Activated T-helper 9 cell treated with anti-CD3 and anti-CD28 coated beads, Interleukin-2, amount 50 U/mL, for 16 hours (primary cell): ENCODE data around the gene WFDC12.

Source experiments
- DNase-seq: peaks from one replicate; pipeline ENCODE4 v3.0.0-alpha.2; 2020; ENCODE audit warnings: low read depth

Gene WFDC12

DNA sequence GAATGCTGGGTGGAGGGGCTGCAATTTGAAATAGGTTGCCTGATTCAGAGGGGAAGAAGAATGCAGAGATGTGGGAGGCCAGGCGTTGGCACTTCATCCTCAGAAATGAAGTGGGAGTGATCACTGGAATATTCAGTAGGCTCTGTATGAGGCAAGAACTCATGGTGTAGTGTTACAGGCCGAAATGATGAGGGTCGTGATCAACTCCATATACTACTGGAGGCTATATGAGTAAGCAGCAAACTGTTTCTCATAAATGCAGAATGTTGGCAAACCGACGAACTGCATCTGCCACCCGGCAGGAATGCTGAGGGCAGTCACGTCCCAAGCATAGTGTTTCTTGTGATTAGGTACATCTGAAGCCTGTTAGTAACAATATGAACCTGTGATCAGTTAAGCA lies 36.0 kb downstream of the WFDC12 start:
- no peak for DNase-seq

DNA sequence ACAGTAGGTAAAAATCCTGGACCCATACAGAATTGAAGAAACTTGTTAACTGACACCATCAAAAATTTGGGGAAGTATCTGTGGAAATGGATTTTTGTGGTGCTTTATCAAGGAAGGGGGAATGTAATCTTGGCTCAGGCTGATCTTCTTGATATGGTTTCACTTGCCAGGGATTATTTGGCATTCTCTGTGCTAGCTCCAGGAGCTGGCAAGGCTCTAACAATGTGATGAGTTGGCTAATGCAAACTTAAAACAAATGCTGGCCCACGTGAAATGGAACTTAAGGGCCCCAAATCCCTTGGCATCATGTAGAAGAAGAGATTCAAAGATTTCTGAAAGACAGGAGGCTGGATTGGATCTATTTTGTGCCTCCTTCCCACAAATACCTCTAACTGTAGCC lies 36.5 kb downstream of the WFDC12 start:
- DNase-seq, result no peak

DNA sequence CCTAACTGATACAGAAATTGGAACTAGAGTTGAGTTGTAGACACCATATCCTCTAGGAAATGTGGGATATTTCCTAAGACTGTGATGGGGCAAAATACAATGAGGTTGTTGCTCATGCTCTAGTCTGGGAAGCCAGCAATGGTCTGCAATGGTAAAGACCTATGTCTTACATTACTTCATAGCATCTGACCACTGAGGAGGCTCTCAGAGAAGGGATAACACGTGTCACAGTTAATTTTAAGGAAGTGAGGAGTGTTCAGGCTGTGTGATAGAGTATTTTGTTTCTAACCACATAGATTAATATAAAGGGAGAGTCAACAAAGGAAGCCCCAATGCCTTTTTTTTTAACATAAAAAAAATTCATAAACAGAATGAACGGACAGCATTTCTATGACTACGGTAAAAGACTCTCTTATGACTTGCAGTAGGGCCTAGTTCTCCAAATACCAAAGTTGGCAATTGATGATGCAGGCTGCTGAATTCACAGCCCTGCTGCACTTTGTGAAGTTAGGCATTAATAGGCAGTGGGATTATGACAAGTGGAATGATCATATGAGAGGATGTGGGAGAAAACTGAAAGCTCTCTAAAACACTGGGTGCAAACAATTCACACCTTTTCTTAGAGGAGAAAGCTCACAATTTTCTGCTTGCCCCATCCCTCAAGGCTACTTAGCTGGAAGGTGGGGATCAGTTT lies 37.0 kb downstream of the WFDC12 start:
- no peak for DNase-seq

DNA sequence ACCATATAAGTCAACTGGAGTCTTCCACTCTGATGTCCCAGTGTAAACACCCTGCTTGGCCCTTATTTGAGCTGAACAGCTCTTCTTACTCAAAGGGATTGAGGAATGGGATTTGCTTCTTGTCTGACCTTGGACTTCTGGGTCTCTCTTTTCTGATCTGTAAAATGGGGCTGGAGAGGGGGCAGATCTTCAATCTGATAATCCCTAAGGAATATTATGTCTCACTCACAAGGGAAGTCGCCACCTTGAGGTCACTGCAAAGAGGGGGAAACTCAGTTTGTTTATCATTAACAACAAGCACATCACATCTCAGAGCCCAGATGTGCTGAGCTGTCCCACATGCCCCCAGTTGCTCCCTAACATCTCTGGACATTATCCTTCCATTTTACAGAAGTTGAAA lies 38.4 kb downstream of the WFDC12 start:
- DNase-seq, result no peak

DNA sequence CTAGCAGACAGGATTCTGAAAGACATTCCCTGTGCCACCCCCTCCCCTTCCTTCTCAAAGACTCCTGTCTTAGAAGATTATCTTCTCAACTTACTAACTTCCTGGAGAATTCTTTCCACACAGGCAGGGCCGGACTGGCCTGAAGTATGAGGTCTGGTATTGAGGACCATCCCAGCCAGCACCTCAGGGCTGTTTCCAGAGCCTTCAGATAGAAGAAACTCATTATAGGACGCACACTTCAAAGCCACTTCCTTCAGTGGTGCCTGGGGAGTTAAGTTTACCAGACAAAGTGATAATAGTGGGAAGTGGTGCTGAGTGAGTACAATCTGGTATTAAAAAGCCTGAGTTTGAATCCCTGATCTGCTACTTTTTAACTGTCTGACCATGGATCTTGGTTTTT lies 39.0 kb downstream of the WFDC12 start:
- DNase-seq, result no peak

DNA sequence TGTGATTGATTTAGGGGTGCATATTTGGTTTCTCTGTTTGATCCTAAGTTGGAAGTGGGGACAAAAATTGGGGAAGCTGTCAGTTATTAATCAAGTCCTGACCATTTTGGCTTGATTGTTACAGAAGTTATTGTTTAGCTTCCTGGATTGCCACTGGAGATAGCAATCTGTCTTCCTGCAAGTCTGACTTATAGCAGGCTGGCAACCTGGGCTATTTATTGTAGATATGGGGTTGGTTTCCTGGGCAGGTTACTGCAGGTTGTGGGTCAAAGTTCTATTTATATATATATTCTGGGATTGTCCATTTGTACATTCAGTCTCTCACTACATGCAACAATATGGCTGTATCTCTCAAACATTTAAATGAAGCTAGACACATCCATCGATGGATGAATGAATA lies 41.1 kb downstream of the WFDC12 start:
- no peak for DNase-seq

DNA sequence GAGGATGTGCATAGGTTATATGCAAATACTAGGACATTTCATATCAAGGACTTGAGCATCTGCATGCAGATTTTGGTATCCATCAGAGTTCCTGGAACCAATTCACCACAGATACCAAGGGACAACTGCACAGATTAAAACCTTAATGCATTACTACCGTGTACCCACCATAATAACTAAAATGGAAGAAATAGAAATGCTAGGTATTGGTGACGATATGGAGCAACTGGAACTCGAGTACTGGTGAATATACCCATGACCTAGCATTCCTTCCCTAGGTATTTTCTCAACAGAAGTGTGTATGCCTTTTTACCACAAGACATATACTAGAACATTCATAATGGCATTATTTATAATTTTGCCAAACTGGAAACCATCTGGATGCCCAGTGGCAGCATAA lies 41.8 kb downstream of the WFDC12 start:
- no peak for DNase-seq

DNA sequence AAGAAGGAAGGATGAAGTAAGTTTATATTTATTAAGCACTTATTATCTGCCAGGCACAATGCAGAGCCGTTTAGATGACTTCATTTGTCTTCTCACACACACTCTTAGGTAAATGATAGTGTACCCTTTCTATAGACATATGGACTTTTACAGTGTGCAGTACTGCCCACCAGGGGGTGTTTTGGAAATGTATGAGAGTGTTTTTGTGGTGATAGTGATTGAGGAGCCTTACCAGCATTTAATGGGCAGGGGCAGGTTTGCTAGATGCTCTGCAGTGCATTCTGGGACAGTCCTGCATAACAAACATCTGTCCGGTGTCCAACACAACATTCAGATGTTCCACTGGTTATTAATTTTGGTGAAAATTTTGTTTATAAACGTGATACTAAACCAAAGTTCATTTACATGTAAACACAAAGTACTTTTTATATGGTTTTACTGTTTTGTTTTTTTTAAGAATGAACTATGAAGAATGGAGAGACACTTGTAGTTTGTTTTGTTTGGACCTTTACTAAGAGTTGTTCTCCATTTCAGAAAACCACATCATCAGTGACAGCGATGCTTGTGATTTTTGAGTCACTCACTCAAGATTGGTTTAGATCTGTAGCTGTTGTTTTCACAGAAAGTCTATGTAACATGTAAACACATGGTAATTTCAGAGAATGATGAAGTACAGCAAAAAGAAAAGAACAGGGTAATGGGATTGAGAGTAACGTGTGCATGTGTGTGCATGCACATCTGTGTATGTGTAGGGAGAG lies 43.2 kb downstream of the WFDC12 start:
- no peak for DNase-seq

DNA sequence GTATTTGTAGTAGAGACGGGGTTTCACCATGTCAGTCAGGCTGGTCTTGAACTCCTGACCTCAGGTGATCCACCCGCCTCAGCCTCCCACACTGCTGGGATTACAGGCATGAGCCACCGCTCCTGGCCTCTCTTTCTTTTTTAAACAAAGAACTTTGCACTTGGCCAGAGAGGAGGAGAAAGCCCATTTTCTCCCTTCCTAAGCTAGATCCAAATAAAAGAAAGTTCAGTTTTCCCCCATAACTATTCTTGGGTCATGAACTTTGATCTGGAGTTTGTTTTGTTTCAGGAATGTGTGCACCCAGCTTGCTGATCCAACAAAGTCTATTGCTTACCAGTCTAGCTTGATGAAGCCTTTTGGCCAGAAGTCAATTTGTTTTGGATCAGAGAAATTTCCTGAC lies 46.7 kb downstream of the WFDC12 start:
- DNase-seq, result no peak
